Putamen (tissue), 1 donor: ENCODE results near the gene FCAMR.

ENCODE experiments used
- DNase-seq: peaks from one replicate; pipeline ENCODE4 v3.0.0-alpha.2; 2016; ENCODE audit warnings: low spot score

FCAMR gene

GRCh38 chr1:206908038-206908437, 62.2 kb downstream of the FCAMR start:
- no peak for DNase-seq
